H9 (cell line): ENCODE measurements around the gene GAPDH. TPM values are rescaled to one million over a fixed set of nuclear protein-coding genes. Genes with fewer than 3 reads are reported as not detected.
A peak's percentile ranks its signal among the peaks of the same experiment; 100 is the strongest.

Experiments
- DNase-seq: peaks from one replicate; pipeline ENCODE4 v3.0.0-alpha.2; 2017
- H2AFZ ChIP-seq: one replicate; pipeline ENCODE4 v1.6.1; 2013; ENCODE audit warnings: mild to moderate bottlenecking, low read length, control low read depth, moderate library complexity
- H2AK5ac ChIP-seq: 2 replicates; pipeline ENCODE4 v1.6.1; 2013; ENCODE audit warnings: low read length, control low read depth, mixed read lengths; ENCODE audit not compliant: insufficient read length
- H2BK120ac ChIP-seq: one replicate; pipeline ENCODE4 v1.6.1; 2013; ENCODE audit warnings: low read depth, mild to moderate bottlenecking, low read length, control low read depth, inconsistent platforms; ENCODE audit not compliant: poor library complexity, severe bottlenecking
- H2BK12ac ChIP-seq: 2 replicates; pipeline ENCODE4 v1.6.1; 2013; ENCODE audit warnings: low read length, control low read depth, mixed read lengths, low read depth; ENCODE audit not compliant: insufficient read length
- H2BK15ac ChIP-seq: 2 replicates; pipeline ENCODE4 v1.6.1; 2013; ENCODE audit warnings: low read depth, low read length, control low read depth
- H2BK20ac ChIP-seq: one replicate; pipeline ENCODE4 v1.6.1; 2013; ENCODE audit warnings: low read depth, mild to moderate bottlenecking, low read length, control low read depth, inconsistent platforms; ENCODE audit not compliant: poor library complexity, severe bottlenecking
- H2BK5ac ChIP-seq: 2 replicates; pipeline ENCODE4 v1.6.1; 2013; ENCODE audit warnings: low read length, control low read depth, mixed read lengths; ENCODE audit not compliant: insufficient read length
- H3K14ac ChIP-seq: 2 replicates; pipeline ENCODE4 v1.6.1; 2013; ENCODE audit warnings: low read length, control low read depth; ENCODE audit not compliant: insufficient read depth
- H3K18ac ChIP-seq: 2 replicates; pipeline ENCODE4 v1.6.1; 2013; ENCODE audit warnings: low read depth, mild to moderate bottlenecking, mixed read lengths, low read length, control low read depth; ENCODE audit not compliant: insufficient read length
- H3K23ac ChIP-seq: 2 replicates; pipeline ENCODE4 v1.6.1; 2013; ENCODE audit warnings: low read length, control low read depth, mixed read lengths, low read depth; ENCODE audit not compliant: insufficient read length
- H3K23me2 ChIP-seq: 2 replicates; pipeline ENCODE4 v1.6.1; 2013; ENCODE audit warnings: low read depth, mild to moderate bottlenecking, mixed read lengths, low read length, control low read depth; ENCODE audit not compliant: insufficient read length, poor library complexity, severe bottlenecking
- H3K27ac ChIP-seq: 2 replicates; pipeline ENCODE4 v1.5.1; 2013; ENCODE audit warnings: low read length, control low read depth, mixed read lengths, low read depth; ENCODE audit not compliant: insufficient read length
- H3K27me3 ChIP-seq: 2 replicates; pipeline ENCODE4 v1.6.1; 2013; ENCODE audit warnings: low read length, control low read depth, inconsistent platforms; ENCODE audit not compliant: insufficient read depth
- H3K4ac ChIP-seq: 2 replicates; pipeline ENCODE4 v1.6.1; 2013; ENCODE audit warnings: low read depth, mild to moderate bottlenecking, control low read depth, inconsistent platforms, low read length, moderate library complexity
- H3K4me1 ChIP-seq: 2 replicates; pipeline ENCODE4 v1.6.1; 2013; ENCODE audit warnings: low read length, control low read depth, inconsistent platforms; ENCODE audit not compliant: insufficient read depth
- H3K4me2 ChIP-seq: 2 replicates; pipeline ENCODE4 v1.6.1; 2013; ENCODE audit warnings: low read length, control low read depth, mixed read lengths; ENCODE audit not compliant: insufficient read length, insufficient read depth
- H3K56ac ChIP-seq: 2 replicates; pipeline ENCODE4 v1.6.1; 2013; ENCODE audit warnings: low read depth, mild to moderate bottlenecking, mixed read lengths, low read length, control low read depth; ENCODE audit not compliant: insufficient read length
- H3K79me1 ChIP-seq: 2 replicates; pipeline ENCODE4 v1.6.1; 2013; ENCODE audit warnings: low read depth, mild to moderate bottlenecking, moderate library complexity, low read length, control low read depth, inconsistent platforms; ENCODE audit not compliant: insufficient read depth, poor library complexity, severe bottlenecking
- H3K79me2 ChIP-seq: 2 replicates; pipeline ENCODE4 v1.6.1; 2013; ENCODE audit warnings: low read length, control low read depth, inconsistent platforms; ENCODE audit not compliant: insufficient read depth
- H3K9ac ChIP-seq: 2 replicates; pipeline ENCODE4 v1.6.1; 2013; ENCODE audit warnings: low read length, control low read depth, mixed read lengths; ENCODE audit not compliant: insufficient read length; ENCODE audit errors: extremely low read depth
- H3K9me3 ChIP-seq: one replicate; pipeline ENCODE4 v1.6.1; 2013; ENCODE audit warnings: low read depth, low read length, inconsistent platforms; ENCODE audit not compliant: control insufficient read depth
- H3T11ph ChIP-seq: one replicate; pipeline ENCODE4 v1.6.1; 2013; ENCODE audit warnings: mild to moderate bottlenecking, low read length, control low read depth, inconsistent platforms
- H4K20me1 ChIP-seq: one replicate; pipeline ENCODE4 v1.6.1; 2013; ENCODE audit not compliant: control insufficient read depth, insufficient read length, insufficient read depth
- H4K5ac ChIP-seq: 2 replicates; pipeline ENCODE4 v1.6.1; 2013; ENCODE audit warnings: low read depth, mild to moderate bottlenecking, mixed read lengths, low read length, control low read depth; ENCODE audit not compliant: insufficient read length
- H4K8ac ChIP-seq: replicated peaks from 2 replicates; pipeline ENCODE4 v1.6.1; 2013; ENCODE audit warnings: low read length, control low read depth, mixed read lengths, low read depth; ENCODE audit not compliant: insufficient read length
- H4K91ac ChIP-seq: 2 replicates; pipeline ENCODE4 v1.6.1; 2013; ENCODE audit warnings: low read depth, mild to moderate bottlenecking, moderate library complexity, mixed read lengths, low read length, control low read depth; ENCODE audit not compliant: insufficient read length
- H3K27ac Mint-ChIP-seq, 3 experiments: 2 replicates in 2 of 3; 3 replicates in 1 of 3; pipeline ENCODE4 v1.8.0; 2020 to 2021; ENCODE audit warnings: mixed read lengths in 3 of 3, mild to moderate bottlenecking in 1 of 3, moderate library complexity in 1 of 3
- H3K27me3 Mint-ChIP-seq: 2 replicates; pipeline ENCODE4 v1.8.0; 2021; ENCODE audit warnings: low read depth, mild to moderate bottlenecking, moderate library complexity, mixed read lengths
- H3K36me3 Mint-ChIP-seq, 3 experiments: 2 replicates in 2 of 3; 3 replicates in 1 of 3; pipeline ENCODE4 v1.8.0; 2020 to 2021; ENCODE audit warnings: low read depth in 3 of 3, mixed read lengths in 3 of 3; ENCODE audit not compliant: insufficient read depth in 1 of 3
- H3K4me1 Mint-ChIP-seq, 2 experiments: 2 replicates each; pipeline ENCODE4 v1.8.0; 2020; ENCODE audit warnings: mixed read lengths in 2 of 2
- H3K4me3 Mint-ChIP-seq, 2 experiments: 2 replicates in 1 of 2; 3 replicates in 1 of 2; pipeline ENCODE4 v1.8.0; 2020 to 2021; ENCODE audit warnings: mild to moderate bottlenecking in 2 of 2, mixed read lengths in 2 of 2, moderate library complexity in 1 of 2
- H3K9me3 Mint-ChIP-seq, 2 experiments: 2 replicates in 1 of 2; 3 replicates in 1 of 2; pipeline ENCODE4 v1.8.0; 2020; ENCODE audit warnings: mild to moderate bottlenecking in 2 of 2, mixed read lengths in 2 of 2, moderate library complexity in 1 of 2
- CTCF ChIP-seq: fragments of 200-600 bp; sonication (generic); conservative IDR thresholded peaks from 3 replicates; pipeline ENCODE4 v1.8.0; 2021; ENCODE audit warnings: antibody characterized with exemption, mild to moderate bottlenecking
- WGBS: extraction: QIAGEN DNeasy Blood & Tissue Kit; methylation state at CpG from one replicate; pipeline ENCODE4 v1.1.7; 2013; ENCODE audit warnings: missing lambda C conversion rate, low lambda C conversion rate, mixed read lengths; ENCODE audit not compliant: insufficient read length; ENCODE audit errors: extremely low coverage; 5-methylcytosine and 5-hydroxymethylcytosine counted together
- total RNA-seq: library from RNA; stranded (reverse); gene quantifications from 2 replicates; pipeline ENCODE4 v1.2.1, GENCODE V29; 2021

The GAPDH gene
- total RNA-seq, 1 experiment from 2014 or later = 4,581 TPM

DNA sequence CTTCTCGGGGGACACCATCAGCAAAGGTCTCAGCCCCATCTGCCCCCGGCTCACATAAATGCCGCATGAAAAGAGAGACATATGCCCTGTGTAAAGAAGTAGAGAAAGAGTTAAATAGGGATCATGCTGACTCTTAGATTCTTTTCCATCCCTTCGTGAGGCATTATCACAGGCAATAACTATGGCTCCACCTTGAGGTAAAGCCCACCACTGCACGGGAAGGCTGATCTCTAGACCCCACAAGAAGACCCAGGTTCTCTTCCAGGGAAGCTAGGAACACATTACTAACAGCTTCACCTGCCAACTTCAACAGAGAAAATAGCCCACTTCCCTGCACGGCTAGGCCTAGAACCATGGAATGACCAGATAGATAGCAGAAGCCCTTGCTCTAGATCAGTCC, 47.9 kb downstream of the GAPDH start:
- H3K27ac Mint-ChIP-seq = peak overlapping the region; percentile 25 to 55 (median 53); a peak in 1 of 7 replicates
- H4K91ac ChIP-seq = no peak overlapping the region
- peaks cover 60 to 95% (median 82%) of the 10 kb centered on the region in 3 experiments for H3K36me3 Mint-ChIP-seq

More for the DNA sequence above, 47.9 kb downstream of the GAPDH start:
- no peak overlapping the region for H3K14ac ChIP-seq
- no peaks in the 10 kb centered on the region for H3K9me3 ChIP-seq
- H3K27ac ChIP-seq = no peak overlapping the region
- no peak overlapping the region for H2BK12ac ChIP-seq
- Mint-ChIP-seq H3K27me3 (no peaks in the 10 kb centered on the region), H3K9me3 (no peaks in the 10 kb centered on the region), H3K4me3 (no peak overlapping the region; a peak in 1 of 5 replicates), H3K4me1 (no peaks in the 10 kb centered on the region)
- H3K56ac ChIP-seq = no peak overlapping the region
- no peak overlapping the region for H3K18ac ChIP-seq
- no peak overlapping the region for H2AFZ ChIP-seq
- no peak overlapping the region for H4K8ac ChIP-seq
- no peaks in the 10 kb centered on the region for H3K27me3 ChIP-seq
- no peaks in the 10 kb centered on the region for H3K79me2 ChIP-seq
- H2BK5ac ChIP-seq = no peak overlapping the region
- no peak overlapping the region for H2BK20ac ChIP-seq
- H3K9ac ChIP-seq = no peak overlapping the region
- H3K23ac ChIP-seq = no peak overlapping the region
- no peaks in the 10 kb centered on the region for H3K4me1 ChIP-seq
- no peak overlapping the region for H2BK15ac ChIP-seq
- peak; percentile 59 for TF ChIP-seq CTCF
- no peaks in the 10 kb centered on the region for H3K23me2 ChIP-seq
- H3K4ac ChIP-seq = no peak overlapping the region
- H3T11ph ChIP-seq = no peak overlapping the region
- no peak overlapping the region for H4K5ac ChIP-seq
- no peak overlapping the region for H2AK5ac ChIP-seq
- no peaks in the 10 kb centered on the region for H4K20me1 ChIP-seq
- no CpG with 5 or more reads among the region's 6 CpGs for WGBS
- H3K4me2 ChIP-seq = no peak overlapping the region
- H3K79me1 ChIP-seq = no peaks in the 10 kb centered on the region
- no peak overlapping the region for H2BK120ac ChIP-seq
- no peak for DNase-seq
